NOMO-1 treated with DMSO at 0.1 percent for 48 hours (cell line): ENCODE measurements around the gene KIRREL1.
"Not testable (repeated sequence)": the region's sequence is repeated elsewhere in the genome, so short reads cannot be mapped to it uniquely, and the experiment has no call there.

Experiments
- DNase-seq: peaks from one replicate; lab custom pipeline; 2025; ENCODE audit not compliant: unreplicated experiment; lab: John Stamatoyannopoulos, UW

Gene KIRREL1

GRCh38 chr1:158128531-158128930 lies 135.1 kb downstream of the KIRREL1 start:
- not testable (repeated sequence) for DNase-seq

GRCh38 chr1:158131217-158131616 lies 137.8 kb downstream of the KIRREL1 start:
- no peak for DNase-seq

- no peak for DNase-seq
Measured at GRCh38 chr1:158140764-158141192, 147.3 kb downstream of the KIRREL1 start.

GRCh38 chr1:158145173-158145719 lies 151.8 kb downstream of the KIRREL1 start:
- no peak for DNase-seq

- DNase-seq, result no peak
Measured at GRCh38 chr1:158146165-158146564, 152.7 kb downstream of the KIRREL1 start.

GRCh38 chr1:158146739-158147138 lies 153.3 kb downstream of the KIRREL1 start:
- DNase-seq, result no peak

GRCh38 chr1:158147401-158147800 lies 154.0 kb downstream of the KIRREL1 start:
- no peak for DNase-seq

- peak; percentile 4 for DNase-seq
Measured at GRCh38 chr1:158147869-158148268, 154.4 kb downstream of the KIRREL1 start.

GRCh38 chr1:158148468-158148867 lies 155.0 kb downstream of the KIRREL1 start:
- DNase-seq, result peak; percentile 57

- no peak for DNase-seq
Measured at GRCh38 chr1:158149175-158149574, 155.7 kb downstream of the KIRREL1 start.
